Natural killer cell (primary cell): ENCODE measurements around the gene GFPT2. TPM values are rescaled to one million over a fixed set of nuclear protein-coding genes. Genes with fewer than 3 reads are reported as not detected.

Source experiments
- ATAC-seq, 3 donors: fragments of 150-1000 bp in 2 of 3; fragments of 200-7000 bp in 1 of 3; cut with Tn5 transposase; 1 replicate in 1 of 3; 2 replicates in 2 of 3; pipeline ENCODE4 v1.10.0; 2021; ENCODE audit warnings: mild to moderate bottlenecking in 2 of 3, moderate library complexity in 2 of 3
- DNase-seq, 2 donors: peaks; one replicate each; pipeline versions ENCODE4 v3.0.0 to v3.0.0-alpha.2; 2013 to 2021; ENCODE audit warnings: mixed read lengths in 1 of 2
- H3K27ac ChIP-seq: one replicate; pipeline ENCODE4 v1.5.1; 2013; ENCODE audit warnings: mild to moderate bottlenecking, low read length
- H3K27me3 ChIP-seq: one replicate; pipeline ENCODE4 v1.6.1; 2013; ENCODE audit warnings: low read length; ENCODE audit not compliant: control insufficient read depth, insufficient read depth
- H3K36me3 ChIP-seq: one replicate; pipeline ENCODE4 v1.6.1; 2013; ENCODE audit warnings: low read length; ENCODE audit not compliant: control insufficient read depth, insufficient read depth
- H3K4me1 ChIP-seq: one replicate; pipeline ENCODE4 v1.6.1; 2013; ENCODE audit warnings: low read length; ENCODE audit not compliant: control insufficient read depth, insufficient read depth
- H3K4me3 ChIP-seq: one replicate; pipeline ENCODE4 v1.5.1; 2013; ENCODE audit warnings: low read length
- H3K9me3 ChIP-seq: one replicate; pipeline ENCODE4 v1.6.1; 2013; ENCODE audit warnings: low read length; ENCODE audit not compliant: control insufficient read depth, insufficient read depth
- H3K27ac Mint-ChIP-seq, 2 donors: one replicate each; pipeline ENCODE4 v1.8.0; 2022; ENCODE audit warnings: mild to moderate bottlenecking in 2 of 2, mixed read lengths in 2 of 2, moderate library complexity in 1 of 2
- H3K27me3 Mint-ChIP-seq, 2 donors: one replicate each; pipeline ENCODE4 v1.8.0; 2022; ENCODE audit warnings: low read depth in 2 of 2, mixed read lengths in 2 of 2
- H3K36me3 Mint-ChIP-seq: one replicate; pipeline ENCODE4 v1.8.0; 2022; ENCODE audit warnings: mixed read lengths
- H3K4me1 Mint-ChIP-seq, 2 donors: one replicate each; pipeline ENCODE4 v1.8.0; 2022; ENCODE audit warnings: mixed read lengths in 2 of 2
- H3K4me3 Mint-ChIP-seq: one replicate; pipeline ENCODE4 v1.8.0; 2022; ENCODE audit warnings: mild to moderate bottlenecking, moderate library complexity, mixed read lengths
- H3K9me3 Mint-ChIP-seq, 2 donors: one replicate each; pipeline ENCODE4 v1.8.0; 2022; ENCODE audit warnings: mixed read lengths in 2 of 2
- WGBS: methylation state at CpG from one replicate; pipeline ENCODE4 v1.1.7; 2013; ENCODE audit warnings: missing lambda C conversion rate; ENCODE audit not compliant: insufficient coverage; 5-methylcytosine and 5-hydroxymethylcytosine counted together
- intact Hi-C: fragments of 100-400 bp; cut with micrococcal nuclease; formaldehyde crosslinking; loops from one replicate; pipeline ENCODE4 v1.14.2; 2022
- total RNA-seq, 4 donors: library from RNA; stranded (reverse); fragments of 120-200 nt in 1 of 4; gene quantifications; one replicate each; pipeline versions ENCODE4 v1.2.3 to v1.2.4, GENCODE V29; 2013 to 2022
- TF ChIP-seq, protein P1 (sequence below): fragments of 200-600 bp; IDR thresholded peaks from one replicate; pipeline ENCODE4 v1.8.0; 2022; ENCODE audit warnings: antibody characterized with exemption

GFPT2 gene
- total RNA-seq, 3 donors from 2014 or later (not counting 1 experiment from before 2014, with no cell fraction given), result 0.56 to 0.86 TPM; not detected in 1

DNA sequence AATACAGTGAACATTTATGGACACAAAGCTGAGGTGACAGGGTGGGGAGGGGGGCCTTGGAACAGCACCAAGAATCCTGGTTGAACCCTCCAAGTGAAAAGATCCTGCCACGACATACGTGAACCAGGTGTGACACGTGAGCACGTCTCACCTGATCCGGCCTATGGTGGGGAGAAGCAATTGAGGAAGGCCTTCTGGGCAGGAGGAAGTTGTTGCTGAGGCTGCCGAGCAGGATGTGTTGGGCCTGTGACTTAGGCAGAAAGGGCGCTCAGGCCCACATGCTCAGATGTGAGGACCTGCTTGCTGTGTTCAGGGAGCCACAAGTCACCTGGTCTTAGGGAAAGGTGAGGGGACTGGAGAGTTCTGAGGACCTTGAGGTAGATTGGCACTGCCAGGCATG is 58.7 kb downstream of the GFPT2 start:
- Mint-ChIP-seq H3K36me3 (no peaks in the 10 kb centered on the region), H3K4me3 (no peak overlapping the region), H3K27me3 (no peaks in the 10 kb centered on the region), H3K27ac (peak overlapping the region; percentile 26 to 98), H3K9me3 (no peaks in the 10 kb centered on the region), H3K4me1 (peaks cover 27 to 37% of the 10 kb centered on the region in 2 donors)
- Histone ChIP-seq H3K4me1 (peaks cover 32% of the 10 kb centered on the region), H3K9me3 (no peaks in the 10 kb centered on the region), H3K4me3 (no peak overlapping the region), H3K36me3 (no peaks in the 10 kb centered on the region), H3K27me3 (no peaks in the 10 kb centered on the region), H3K27ac (no peak overlapping the region)
- DNase-seq (peak in 1 of 2 donors; percentile 32), ATAC-seq (no peak)
- TF ChIP-seq, protein P1, sequence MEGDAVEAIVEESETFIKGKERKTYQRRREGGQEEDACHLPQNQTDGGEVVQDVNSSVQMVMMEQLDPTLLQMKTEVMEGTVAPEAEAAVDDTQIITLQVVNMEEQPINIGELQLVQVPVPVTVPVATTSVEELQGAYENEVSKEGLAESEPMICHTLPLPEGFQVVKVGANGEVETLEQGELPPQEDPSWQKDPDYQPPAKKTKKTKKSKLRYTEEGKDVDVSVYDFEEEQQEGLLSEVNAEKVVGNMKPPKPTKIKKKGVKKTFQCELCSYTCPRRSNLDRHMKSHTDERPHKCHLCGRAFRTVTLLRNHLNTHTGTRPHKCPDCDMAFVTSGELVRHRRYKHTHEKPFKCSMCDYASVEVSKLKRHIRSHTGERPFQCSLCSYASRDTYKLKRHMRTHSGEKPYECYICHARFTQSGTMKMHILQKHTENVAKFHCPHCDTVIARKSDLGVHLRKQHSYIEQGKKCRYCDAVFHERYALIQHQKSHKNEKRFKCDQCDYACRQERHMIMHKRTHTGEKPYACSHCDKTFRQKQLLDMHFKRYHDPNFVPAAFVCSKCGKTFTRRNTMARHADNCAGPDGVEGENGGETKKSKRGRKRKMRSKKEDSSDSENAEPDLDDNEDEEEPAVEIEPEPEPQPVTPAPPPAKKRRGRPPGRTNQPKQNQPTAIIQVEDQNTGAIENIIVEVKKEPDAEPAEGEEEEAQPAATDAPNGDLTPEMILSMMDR, result no peak
- intact Hi-C loops, result no loop called here
- WGBS, result 64% methylated on average over 7 of the region's 7 CpGs

DNA sequence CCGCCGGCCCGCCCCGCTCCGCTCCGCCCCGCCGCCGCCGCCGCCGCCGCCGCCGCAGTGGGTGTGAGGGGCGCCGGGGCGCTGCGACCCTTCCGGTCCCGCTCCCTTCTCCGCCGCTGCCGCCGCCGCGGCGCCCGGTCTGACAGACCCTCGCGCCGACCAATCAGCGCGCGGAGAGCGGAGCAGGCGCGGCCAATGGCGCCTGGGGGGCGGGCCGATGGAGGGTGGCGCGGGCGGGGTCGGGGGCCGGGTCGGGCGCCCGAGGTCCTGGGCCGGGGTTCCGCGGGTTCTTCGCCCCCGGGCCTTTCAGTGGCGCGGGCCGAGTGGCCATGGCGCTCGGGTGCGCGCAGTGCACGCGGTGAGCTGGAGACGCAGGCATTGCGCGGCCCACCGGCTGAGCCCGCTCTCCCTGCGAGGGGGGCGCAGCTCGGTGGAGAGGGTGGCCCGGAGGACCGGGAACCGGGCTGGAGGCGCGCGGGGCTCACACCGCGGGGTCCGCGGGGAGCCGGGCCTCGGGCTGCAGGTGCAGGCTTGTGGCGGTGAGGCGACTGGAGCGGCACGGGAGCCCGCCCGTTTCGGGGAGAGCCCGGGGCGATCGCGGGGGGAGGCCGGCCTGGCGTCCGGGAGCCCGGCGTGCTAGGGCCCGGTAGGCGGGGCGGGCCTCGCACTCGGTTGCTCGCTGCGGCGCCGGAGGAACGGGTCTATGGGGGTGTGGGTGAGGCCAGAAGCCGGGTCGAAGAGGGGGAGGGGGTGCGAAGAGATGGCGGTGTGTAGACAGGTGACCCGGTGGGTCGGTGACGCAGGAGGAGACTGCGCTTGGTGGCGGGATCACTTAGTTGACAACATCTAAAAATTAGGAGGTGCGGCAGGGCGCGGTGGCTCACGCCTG is 60.9 kb downstream of the GFPT2 start, which contains the start of gene MAPK9:
Gene MAPK9 (minus strand): TSS at position 141 of the 889 bp plus-strand sequence. CDS start 11,522 bp downstream, outside the sequence.
- ATAC-seq (peak; percentile 74 to 88 (median 82)), DNase-seq (peak; percentile 85 to 93)
- under 1% methylated on average over 122 of the region's 122 CpGs for WGBS
- H3K9me3 Mint-ChIP-seq, result no peaks in the 10 kb centered on the region
- H3K27ac Mint-ChIP-seq, result peak within 1 kb of the TSS; percentile 95 to 98
- Histone ChIP-seq H3K4me3 (peak within 1 kb of the TSS; percentile 56), H3K36me3 (no peaks in the 10 kb centered on the region), H3K27me3 (no peaks in the 10 kb centered on the region), H3K27ac (peak within 1 kb of the TSS; percentile 78), H3K4me1 (peaks cover 32% of the 10 kb centered on the region), H3K9me3 (no peaks in the 10 kb centered on the region)
- H3K36me3 Mint-ChIP-seq, result no peaks in the 10 kb centered on the region
- peaks cover 33 to 45% of the 10 kb centered on the region in 2 donors for H3K4me1 Mint-ChIP-seq
- no peaks in the 10 kb centered on the region for H3K27me3 Mint-ChIP-seq
- TF ChIP-seq, protein P1, result no peak
- intact Hi-C loops, result no loop called here
- H3K4me3 Mint-ChIP-seq, result peak within 1 kb of the TSS; percentile 97

DNA sequence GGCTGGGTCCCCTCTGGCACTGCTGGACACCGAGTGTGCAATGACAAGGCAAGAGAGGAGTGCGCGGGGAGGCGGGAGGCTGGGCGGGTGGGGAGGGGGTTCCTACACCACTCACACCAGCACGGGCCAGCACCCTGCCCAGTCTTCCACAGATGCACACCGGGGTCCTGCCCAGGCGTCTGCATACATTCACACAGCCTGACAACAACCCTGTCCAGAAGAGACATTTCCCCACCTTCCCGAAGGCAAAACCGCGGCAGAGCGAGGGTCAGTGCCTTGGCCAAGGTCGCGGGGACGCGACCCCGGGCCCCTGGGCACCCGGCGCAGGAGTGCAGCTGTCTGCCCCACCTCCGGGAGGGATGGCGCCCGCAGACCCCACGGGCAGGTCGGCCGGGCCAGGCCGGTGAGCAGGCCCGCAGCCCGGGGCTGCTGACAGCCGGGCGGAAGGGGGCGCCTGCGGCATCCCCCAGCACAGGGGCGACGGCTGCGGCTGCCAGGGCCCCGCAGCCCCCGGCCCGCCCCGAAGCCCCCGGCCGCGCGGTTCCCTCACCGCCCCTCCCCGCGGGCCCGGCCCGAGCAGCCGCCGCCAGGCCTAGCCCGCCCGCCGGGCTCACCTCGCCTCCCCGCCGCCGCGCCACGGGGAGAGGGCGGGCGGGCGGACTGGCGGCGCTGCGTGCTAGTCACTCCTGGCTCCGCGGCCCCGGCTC is 61.7 kb downstream of the GFPT2 start:
- DNase-seq, result peak in 1 of 2 donors; percentile 35
- Mint-ChIP-seq H3K4me3 (peak overlapping the region; percentile 94), H3K4me1 (peaks cover 37 to 52% of the 10 kb centered on the region in 2 donors)

More for the DNA sequence above, 61.7 kb downstream of the GFPT2 start:
- under 1% methylated on average over 67 of the region's 68 CpGs for WGBS
- H3K27ac Mint-ChIP-seq, result peak overlapping the region; percentile 92 to 98
- Histone ChIP-seq H3K36me3 (no peaks in the 10 kb centered on the region), H3K4me1 (peaks cover 27% of the 10 kb centered on the region), H3K27me3 (no peaks in the 10 kb centered on the region), H3K27ac (no peak overlapping the region), H3K4me3 (peak overlapping the region; percentile 44), H3K9me3 (no peaks in the 10 kb centered on the region)
- ATAC-seq, result peak; percentile 7 to 40 (median 39)
- TF ChIP-seq, protein P1, result no peak
- no peaks in the 10 kb centered on the region for H3K36me3 Mint-ChIP-seq
- no peaks in the 10 kb centered on the region for H3K27me3 Mint-ChIP-seq
- H3K9me3 Mint-ChIP-seq, result no peaks in the 10 kb centered on the region
- intact Hi-C loops, result no loop called here
